Transverse colon (tissue), 4 donors: ENCODE results near the gene NIF3L1.

Experiments used
- CTCF ChIP-seq, 5 experiments: fragments of 200-600 bp in 3 of 5; fragments of 450-650 bp in 2 of 5; sonication (generic) in 3 of 5; IDR thresholded peaks; 1 replicate in 2 of 5; 2 replicates in 3 of 5; pipeline ENCODE4 v1.5.1; 2016 to 2017; ENCODE audit warnings: antibody characterized with exemption in 5 of 5, inconsistent platforms in 3 of 5, mild to moderate bottlenecking in 2 of 5, moderate library complexity in 1 of 5
- POLR2A ChIP-seq: fragments of 450-650 bp; IDR thresholded peaks from one replicate; pipeline ENCODE4 v1.6.1; 2016; ENCODE audit warnings: antibody characterized with exemption, mild to moderate bottlenecking, moderate library complexity
- POLR2AphosphoS5 ChIP-seq, 3 donors: sonication (generic); formaldehyde crosslinking; IDR thresholded peaks; one replicate each; pipeline ENCODE4 v1.6.1; 2016; ENCODE audit warnings: antibody characterized with exemption in 3 of 3

- TF ChIP-seq POLR2A (peak; percentile 100), CTCF (IDR thresholded peaks at IDR 0.05) (peak in 1 of 5 experiments; percentile 11), POLR2AphosphoS5 (IDR thresholded peaks at IDR 0.05) (peak; percentile 100)
Measured at GRCh38 chr2:200864176-200865034, 24.8 kb upstream of the NIF3L1 start, which contains the start of gene CLK1.
